Measurements from ENCODE around the gene INPP4A. TPM values are rescaled to one million over a fixed set of nuclear protein-coding genes. Genes with fewer than 3 reads are reported as not detected.

Gene INPP4A
- total and polyA plus RNA-seq, 2 of the 13 experiments (the other 11 are each of a cell fraction or from before 2014, with no cell fraction given): 10.1 to 10.9 TPM

DNA sequence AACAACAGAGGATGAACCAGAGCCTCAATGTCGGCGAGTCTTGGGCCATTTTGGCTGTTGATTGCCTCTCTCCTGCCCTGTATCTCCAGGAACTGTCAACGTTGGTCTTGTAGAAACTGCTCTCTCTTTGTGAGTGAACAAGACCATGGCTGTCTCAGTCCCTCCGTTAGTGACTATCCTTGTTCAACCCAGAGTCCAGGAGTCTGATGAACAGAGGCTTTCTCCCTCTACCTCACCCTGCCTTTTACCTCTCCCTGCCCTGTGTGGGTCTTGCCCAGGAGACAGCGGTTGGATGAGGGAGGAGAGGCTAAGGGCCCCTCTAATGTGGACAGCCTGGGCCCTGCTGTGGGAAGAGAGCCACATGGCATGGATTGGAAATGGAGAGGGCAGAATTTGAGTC lies 32.8 kb downstream of the INPP4A start (continued):
- no peak for TF ChIP-seq MBD4 (IDR thresholded peaks at IDR 0.05; ENCODE audit: borderline replicate concordance, low read length)

DNA sequence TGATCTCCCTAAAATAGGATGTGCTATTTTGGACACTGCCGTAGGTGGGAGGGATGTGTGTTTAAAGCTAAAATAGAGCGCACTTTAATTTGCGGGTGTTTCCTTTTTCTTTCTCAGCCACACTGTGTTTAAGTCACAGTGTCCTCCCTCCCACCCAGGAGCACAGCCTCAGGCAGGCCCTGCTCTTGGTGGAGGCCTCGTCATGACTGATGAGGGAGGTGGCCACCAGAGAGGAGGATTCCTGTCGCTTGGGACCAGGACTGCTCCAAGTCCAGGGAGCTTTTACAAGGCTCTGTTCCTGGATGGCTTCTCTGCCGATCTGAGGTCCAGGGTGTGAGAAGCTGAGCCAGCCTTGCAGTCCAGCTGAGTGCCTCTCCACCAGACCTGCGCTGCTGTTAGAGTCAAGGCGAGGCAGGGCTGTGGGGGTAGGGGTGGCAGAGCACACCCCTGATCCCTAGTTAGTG lies 33.5 kb downstream of the INPP4A start:
- no peaks in the 10 kb centered on the region for H3K4me1 ChIP-seq (ENCODE audit: insufficient read depth, low read length)

More for the DNA sequence above, 33.5 kb downstream of the INPP4A start:
- Histone ChIP-seq H3K36me3 (replicated peaks in 1 of 2; ENCODE audit: control insufficient read depth in 1 of 2, insufficient read depth in 2 of 2, low read length in 2 of 2) (no peaks in the 10 kb centered on the region; a peak in 1 of 5 replicates), H4K20me1 (ENCODE audit: insufficient read depth, low read length) (no peaks in the 10 kb centered on the region), H3K4me2 (ENCODE audit: low read depth, low read length) (no peak overlapping the region), H3K9ac (ENCODE audit: insufficient read depth, low read depth, low read length) (no peak overlapping the region), H2AFZ (ENCODE audit: low read length) (no peak overlapping the region), H3K9me3 (ENCODE audit: low read length) (no peaks in the 10 kb centered on the region), H3K27me3 (ENCODE audit: control insufficient read depth in 1 of 2, insufficient read depth in 2 of 2, low read length in 2 of 2) (no peaks in the 10 kb centered on the region), H3K4me3 (replicated peaks in 1 of 3; ENCODE audit: insufficient read depth in 1 of 3, low read depth in 2 of 3, low read length in 3 of 3) (no peak overlapping the region), H3K27ac (ENCODE audit: extremely low read length, insufficient read depth, low read length) (no peak overlapping the region), H3K79me2 (ENCODE audit: insufficient read depth, low read length) (no peaks in the 10 kb centered on the region)
- in situ Hi-C loops (cut with HindIII; ENCODE audit: extremely low pct_ligation_motif_present, low pct_unique_long_range_greater_than_20kb) (no loop called here), intact Hi-C loops (cut with micrococcal nuclease; ENCODE audit: unreplicated experiment) (no loop called here)
- 94% methylated on average over 7 of the region's 8 CpGs for WGBS (ENCODE audit: low lambda C conversion rate)
- ChIA-PET CTCF (ENCODE audit: low intra/inter-chr PET ratio, low total read pairs) (no interaction called here), POLR2A (no interaction called here)
- DNase-seq (ENCODE audit: low spot score): no peak
- ATAC-seq: no peak
- TF ChIP-seq, protein P1, sequence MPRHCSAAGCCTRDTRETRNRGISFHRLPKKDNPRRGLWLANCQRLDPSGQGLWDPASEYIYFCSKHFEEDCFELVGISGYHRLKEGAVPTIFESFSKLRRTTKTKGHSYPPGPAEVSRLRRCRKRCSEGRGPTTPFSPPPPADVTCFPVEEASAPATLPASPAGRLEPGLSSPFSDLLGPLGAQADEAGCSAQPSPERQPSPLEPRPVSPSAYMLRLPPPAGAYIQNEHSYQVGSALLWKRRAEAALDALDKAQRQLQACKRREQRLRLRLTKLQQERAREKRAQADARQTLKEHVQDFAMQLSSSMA (CRISPR knock-in tag; IDR thresholded peaks at IDR 0.05): no peak
- no peak for TF ChIP-seq ZNF788 (CRISPR knock-in tag; IDR thresholded peaks at IDR 0.05; ENCODE audit: borderline replicate concordance)
- TF ChIP-seq HOXA5 (CRISPR knock-in tag; IDR thresholded peaks at IDR 0.05): no peak
- no peak for TF ChIP-seq ZFP82 (CRISPR knock-in tag; IDR thresholded peaks at IDR 0.05; ENCODE audit: borderline replicate concordance)
- no peak for TF ChIP-seq ZNF776 (CRISPR knock-in tag; IDR thresholded peaks at IDR 0.05)
- TF ChIP-seq SRY (CRISPR knock-in tag; IDR thresholded peaks at IDR 0.05): no peak
- TF ChIP-seq ELF3 (CRISPR knock-in tag; IDR thresholded peaks at IDR 0.05): no peak
- TF ChIP-seq GFI1 (CRISPR knock-in tag; IDR thresholded peaks at IDR 0.05; ENCODE audit: borderline replicate concordance): no peak
- TF ChIP-seq ZNF589 (CRISPR knock-in tag; conservative IDR thresholded peaks at IDR 0.05): no peak
- TF ChIP-seq KDM2A (CRISPR knock-in tag; IDR thresholded peaks at IDR 0.05; ENCODE audit: borderline replicate concordance, low read depth): no peak
- no peak for TF ChIP-seq YEATS4 (CRISPR knock-in tag; IDR thresholded peaks at IDR 0.05; ENCODE audit: borderline replicate concordance)
- TF ChIP-seq CCDC6 (CRISPR knock-in tag; IDR thresholded peaks at IDR 0.05): no peak
- TF ChIP-seq, protein P2, sequence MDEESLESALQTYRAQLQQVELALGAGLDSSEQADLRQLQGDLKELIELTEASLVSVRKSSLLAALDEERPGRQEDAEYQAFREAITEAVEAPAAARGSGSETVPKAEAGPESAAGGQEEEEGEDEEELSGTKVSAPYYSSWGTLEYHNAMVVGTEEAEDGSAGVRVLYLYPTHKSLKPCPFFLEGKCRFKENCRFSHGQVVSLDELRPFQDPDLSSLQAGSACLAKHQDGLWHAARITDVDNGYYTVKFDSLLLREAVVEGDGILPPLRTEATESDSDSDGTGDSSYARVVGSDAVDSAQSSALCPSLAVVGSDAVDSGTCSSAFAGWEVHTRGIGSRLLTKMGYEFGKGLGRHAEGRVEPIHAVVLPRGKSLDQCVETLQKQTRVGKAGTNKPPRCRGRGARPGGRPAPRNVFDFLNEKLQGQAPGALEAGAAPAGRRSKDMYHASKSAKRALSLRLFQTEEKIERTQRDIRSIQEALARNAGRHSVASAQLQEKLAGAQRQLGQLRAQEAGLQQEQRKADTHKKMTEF (CRISPR knock-in tag; IDR thresholded peaks at IDR 0.05): no peak
- no peak for TF ChIP-seq ZNF75D (CRISPR knock-in tag; IDR thresholded peaks at IDR 0.05; ENCODE audit: borderline replicate concordance)
- no peak for TF ChIP-seq YY1 (IDR thresholded peaks at IDR 0.05; ENCODE audit: insufficient read depth, insufficient replicate concordance, low read depth, low read length)
- no peak for TF ChIP-seq GZF1 (CRISPR knock-in tag; IDR thresholded peaks at IDR 0.05)
- TF ChIP-seq ZBTB7A (CRISPR knock-in tag; IDR thresholded peaks at IDR 0.05): no peak
- TF ChIP-seq ZNF549 (CRISPR knock-in tag; IDR thresholded peaks at IDR 0.05): no peak
- FAIRE-seq: no peak
- no TSS peak for BruUV-seq (replicated peaks)
